HUES48 (cell line): ENCODE measurements around the gene NUP205.

Experiments
- H3K27ac ChIP-seq: one replicate; pipeline ENCODE4 v1.7.0; 2013; ENCODE audit warnings: low read depth, low read length, inconsistent platforms
- H3K27me3 ChIP-seq: 2 replicates; pipeline ENCODE4 v1.6.1; 2013; ENCODE audit warnings: mild to moderate bottlenecking, low read length; ENCODE audit not compliant: control insufficient read depth, insufficient read depth
- H3K36me3 ChIP-seq: 2 replicates; pipeline ENCODE4 v1.6.1; 2013; ENCODE audit warnings: low read length; ENCODE audit not compliant: control insufficient read depth, insufficient read depth
- H3K4me1 ChIP-seq: 2 replicates; pipeline ENCODE4 v1.6.1; 2013; ENCODE audit warnings: mild to moderate bottlenecking, low read length; ENCODE audit not compliant: control insufficient read depth, insufficient read depth
- H3K4me3 ChIP-seq: 2 replicates; pipeline ENCODE4 v1.5.1; 2013; ENCODE audit warnings: mild to moderate bottlenecking, low read depth, low read length
- H3K9ac ChIP-seq: 2 replicates; pipeline ENCODE4 v1.6.1; 2013; ENCODE audit warnings: mild to moderate bottlenecking, low read depth, low read length, moderate library complexity
- H3K9me3 ChIP-seq: 2 replicates; pipeline ENCODE4 v1.6.1; 2013; ENCODE audit warnings: low read length; ENCODE audit not compliant: control insufficient read depth, insufficient read depth

The NUP205 gene

GRCh38 chr7:135669774-135670173, 112.1 kb downstream of the NUP205 start:
- Histone ChIP-seq H3K36me3 (peaks cover 18% of the 10 kb centered on the region), H3K4me3 (no peak overlapping the region), H3K27ac (no peak overlapping the region), H3K9me3 (no peaks in the 10 kb centered on the region), H3K4me1 (no peaks in the 10 kb centered on the region), H3K27me3 (no peaks in the 10 kb centered on the region), H3K9ac (no peak overlapping the region)

- Histone ChIP-seq H3K4me1 (no peaks in the 10 kb centered on the region), H3K4me3 (no peak overlapping the region), H3K36me3 (peaks cover 22% of the 10 kb centered on the region), H3K9ac (no peak overlapping the region), H3K9me3 (no peaks in the 10 kb centered on the region), H3K27me3 (no peaks in the 10 kb centered on the region), H3K27ac (no peak overlapping the region)
Measured at GRCh38 chr7:135670179-135670578, 112.5 kb downstream of the NUP205 start.

GRCh38 chr7:135672560-135673359, 115.0 kb downstream of the NUP205 start:
- H3K27me3 ChIP-seq: no peaks in the 10 kb centered on the region
- peaks cover 44% of the 10 kb centered on the region for H3K36me3 ChIP-seq
- H3K9ac ChIP-seq: no peak overlapping the region
- no peaks in the 10 kb centered on the region for H3K4me1 ChIP-seq
- H3K9me3 ChIP-seq: no peaks in the 10 kb centered on the region
- H3K27ac ChIP-seq: no peak overlapping the region
- no peak overlapping the region for H3K4me3 ChIP-seq

- Histone ChIP-seq H3K36me3 (peaks cover 50% of the 10 kb centered on the region), H3K9me3 (no peaks in the 10 kb centered on the region), H3K4me1 (no peaks in the 10 kb centered on the region), H3K4me3 (no peak overlapping the region), H3K27ac (no peak overlapping the region), H3K9ac (no peak overlapping the region), H3K27me3 (no peaks in the 10 kb centered on the region)
Measured at GRCh38 chr7:135673360-135673706, 115.6 kb downstream of the NUP205 start.

GRCh38 chr7:135678612-135679575, 121.2 kb downstream of the NUP205 start:
- no peaks in the 10 kb centered on the region for H3K27me3 ChIP-seq
- no peaks in the 10 kb centered on the region for H3K4me1 ChIP-seq
- no peak overlapping the region for H3K4me3 ChIP-seq
- H3K27ac ChIP-seq: no peak overlapping the region
- peaks cover 53% of the 10 kb centered on the region for H3K36me3 ChIP-seq
- no peaks in the 10 kb centered on the region for H3K9me3 ChIP-seq
- no peak overlapping the region for H3K9ac ChIP-seq

- H3K27me3 ChIP-seq: no peaks in the 10 kb centered on the region
- no peak overlapping the region for H3K9ac ChIP-seq
- H3K27ac ChIP-seq: no peak overlapping the region
- no peaks in the 10 kb centered on the region for H3K9me3 ChIP-seq
- no peaks in the 10 kb centered on the region for H3K4me1 ChIP-seq
- no peak overlapping the region for H3K4me3 ChIP-seq
- H3K36me3 ChIP-seq: peaks cover 25% of the 10 kb centered on the region; the same call in 1 of the 2 replicates
Measured at GRCh38 chr7:135681762-135682161, 124.0 kb downstream of the NUP205 start.

GRCh38 chr7:135682191-135682590, 124.5 kb downstream of the NUP205 start:
- no peak overlapping the region for H3K9ac ChIP-seq
- H3K27me3 ChIP-seq: no peaks in the 10 kb centered on the region
- no peaks in the 10 kb centered on the region for H3K4me1 ChIP-seq
- no peak overlapping the region for H3K4me3 ChIP-seq
- peaks cover 22% of the 10 kb centered on the region; the same call in 1 of the 2 replicates for H3K36me3 ChIP-seq
- no peak overlapping the region for H3K27ac ChIP-seq
- H3K9me3 ChIP-seq: no peaks in the 10 kb centered on the region

GRCh38 chr7:135683609-135684008, 125.9 kb downstream of the NUP205 start:
- H3K36me3 ChIP-seq: 0 out of 2 replicates have a peak, but pooled peaks cover 9% of the 10 kb centered on the region
- no peaks in the 10 kb centered on the region for H3K4me1 ChIP-seq
- H3K27me3 ChIP-seq: no peaks in the 10 kb centered on the region
- H3K4me3 ChIP-seq: no peak overlapping the region
- no peak overlapping the region for H3K9ac ChIP-seq
- no peak overlapping the region for H3K27ac ChIP-seq
- H3K9me3 ChIP-seq: no peaks in the 10 kb centered on the region

- Histone ChIP-seq H3K27ac (no peak overlapping the region), H3K27me3 (no peaks in the 10 kb centered on the region), H3K4me3 (no peak overlapping the region), H3K9me3 (no peaks in the 10 kb centered on the region), H3K36me3 (0 out of 2 replicates have a peak, but pooled peaks cover 8% of the 10 kb centered on the region), H3K9ac (no peak overlapping the region), H3K4me1 (no peaks in the 10 kb centered on the region)
Measured at GRCh38 chr7:135684136-135684535, 126.4 kb downstream of the NUP205 start.

- H3K9ac ChIP-seq: no peak overlapping the region
- H3K36me3 ChIP-seq: peaks cover 11% of the 10 kb centered on the region; the same call in 1 of the 2 replicates
- no peaks in the 10 kb centered on the region for H3K4me1 ChIP-seq
- no peak overlapping the region for H3K4me3 ChIP-seq
- no peaks in the 10 kb centered on the region for H3K27me3 ChIP-seq
- H3K9me3 ChIP-seq: no peaks in the 10 kb centered on the region
- no peak overlapping the region for H3K27ac ChIP-seq
Measured at GRCh38 chr7:135684699-135685098, 127.0 kb downstream of the NUP205 start.
